ENCODE data around the gene STUB1. TPM values are rescaled to one million over a fixed set of nuclear protein-coding genes. Genes with fewer than 3 reads are reported as not detected.

Gene STUB1
- total RNA-seq, 1 donor from 2014 or later = 86.0 TPM

DNA sequence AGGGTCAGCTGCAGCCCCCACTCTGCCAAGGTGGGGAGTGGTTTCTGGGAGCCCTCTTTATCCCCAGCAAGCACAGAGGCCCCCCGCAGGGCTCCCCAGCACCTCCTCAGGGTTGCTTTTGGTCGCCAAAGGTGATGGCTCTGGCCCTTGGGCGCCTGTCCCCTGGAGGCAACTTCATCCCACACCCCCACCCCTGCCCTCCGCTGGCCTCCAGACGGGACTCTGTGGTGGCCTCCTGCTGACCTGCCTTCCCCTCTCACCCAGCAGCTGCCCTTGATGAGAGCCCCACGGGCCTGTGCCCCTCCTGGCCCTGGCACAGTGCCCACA is 20.1 kb upstream of the STUB1 start:
- Histone ChIP-seq H3K27ac (peak overlapping the region; percentile 74), H3K4me3 (no peak overlapping the region), H3K36me3 (peaks cover 18% of the 10 kb centered on the region), H3K27me3 (ENCODE audit: low read depth) (no peaks in the 10 kb centered on the region), H3K4me1 (peaks cover 16% of the 10 kb centered on the region), H3K9me3 (no peaks in the 10 kb centered on the region)
- TF ChIP-seq, protein P1, sequence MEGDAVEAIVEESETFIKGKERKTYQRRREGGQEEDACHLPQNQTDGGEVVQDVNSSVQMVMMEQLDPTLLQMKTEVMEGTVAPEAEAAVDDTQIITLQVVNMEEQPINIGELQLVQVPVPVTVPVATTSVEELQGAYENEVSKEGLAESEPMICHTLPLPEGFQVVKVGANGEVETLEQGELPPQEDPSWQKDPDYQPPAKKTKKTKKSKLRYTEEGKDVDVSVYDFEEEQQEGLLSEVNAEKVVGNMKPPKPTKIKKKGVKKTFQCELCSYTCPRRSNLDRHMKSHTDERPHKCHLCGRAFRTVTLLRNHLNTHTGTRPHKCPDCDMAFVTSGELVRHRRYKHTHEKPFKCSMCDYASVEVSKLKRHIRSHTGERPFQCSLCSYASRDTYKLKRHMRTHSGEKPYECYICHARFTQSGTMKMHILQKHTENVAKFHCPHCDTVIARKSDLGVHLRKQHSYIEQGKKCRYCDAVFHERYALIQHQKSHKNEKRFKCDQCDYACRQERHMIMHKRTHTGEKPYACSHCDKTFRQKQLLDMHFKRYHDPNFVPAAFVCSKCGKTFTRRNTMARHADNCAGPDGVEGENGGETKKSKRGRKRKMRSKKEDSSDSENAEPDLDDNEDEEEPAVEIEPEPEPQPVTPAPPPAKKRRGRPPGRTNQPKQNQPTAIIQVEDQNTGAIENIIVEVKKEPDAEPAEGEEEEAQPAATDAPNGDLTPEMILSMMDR (IDR thresholded peaks at IDR 0.05) = no peak
- intact Hi-C loops (cut with DNase I) = no loop called here
- DNase-seq = no peak
- ATAC-seq = peak in 1 of 2 donors; percentile 0

DNA sequence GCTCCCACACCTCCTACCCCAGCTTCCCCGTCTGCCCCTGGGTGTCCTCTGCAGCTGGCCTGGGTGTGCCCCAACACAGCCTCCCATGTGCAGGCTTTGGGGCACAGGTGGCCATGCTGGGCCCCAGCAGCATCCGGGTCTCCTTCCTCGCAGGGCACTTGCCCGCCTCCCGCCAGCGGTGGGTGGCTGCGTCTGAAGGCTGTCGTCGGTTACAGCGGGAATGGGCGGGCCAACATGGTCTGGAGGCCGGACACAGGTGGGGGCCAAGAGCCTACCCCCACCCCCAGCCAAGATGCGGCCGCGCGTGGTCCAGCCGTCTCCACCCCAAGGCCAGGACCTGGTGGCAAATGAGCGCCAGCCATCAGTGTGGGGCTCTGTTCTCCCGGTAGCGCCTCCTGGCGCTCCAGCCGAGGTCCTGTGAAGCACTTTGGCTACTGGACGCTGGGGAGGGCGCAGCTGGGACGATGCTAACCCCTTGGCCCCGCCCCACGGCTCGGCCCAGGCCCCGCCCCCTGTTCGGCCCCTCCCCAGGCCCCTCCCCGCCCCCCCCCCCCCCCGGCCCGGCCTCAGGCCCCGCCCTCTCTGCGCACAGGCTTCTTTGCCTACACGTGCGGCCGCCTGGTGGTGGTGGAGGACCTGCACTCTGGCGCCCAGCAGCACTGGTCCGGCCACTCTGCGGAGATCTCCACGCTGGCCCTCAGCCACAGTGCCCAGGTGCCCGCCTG is 19.6 kb upstream of the STUB1 start:
- no peaks in the 10 kb centered on the region for H3K9me3 ChIP-seq
- DNase-seq = peak; percentile 97
- peak overlapping the region; percentile 43 for H3K4me3 ChIP-seq
- TF ChIP-seq, protein P1 (IDR thresholded peaks at IDR 0.05) = peak; percentile 66
- peak; percentile 92 for ATAC-seq
- H3K27ac ChIP-seq = peak overlapping the region; percentile 74
- peaks cover 14% of the 10 kb centered on the region for H3K36me3 ChIP-seq
- intact Hi-C loops (cut with DNase I) = no loop called here
- H3K4me1 ChIP-seq = peaks cover 16% of the 10 kb centered on the region
- no peaks in the 10 kb centered on the region for H3K27me3 ChIP-seq (ENCODE audit: low read depth)

DNA sequence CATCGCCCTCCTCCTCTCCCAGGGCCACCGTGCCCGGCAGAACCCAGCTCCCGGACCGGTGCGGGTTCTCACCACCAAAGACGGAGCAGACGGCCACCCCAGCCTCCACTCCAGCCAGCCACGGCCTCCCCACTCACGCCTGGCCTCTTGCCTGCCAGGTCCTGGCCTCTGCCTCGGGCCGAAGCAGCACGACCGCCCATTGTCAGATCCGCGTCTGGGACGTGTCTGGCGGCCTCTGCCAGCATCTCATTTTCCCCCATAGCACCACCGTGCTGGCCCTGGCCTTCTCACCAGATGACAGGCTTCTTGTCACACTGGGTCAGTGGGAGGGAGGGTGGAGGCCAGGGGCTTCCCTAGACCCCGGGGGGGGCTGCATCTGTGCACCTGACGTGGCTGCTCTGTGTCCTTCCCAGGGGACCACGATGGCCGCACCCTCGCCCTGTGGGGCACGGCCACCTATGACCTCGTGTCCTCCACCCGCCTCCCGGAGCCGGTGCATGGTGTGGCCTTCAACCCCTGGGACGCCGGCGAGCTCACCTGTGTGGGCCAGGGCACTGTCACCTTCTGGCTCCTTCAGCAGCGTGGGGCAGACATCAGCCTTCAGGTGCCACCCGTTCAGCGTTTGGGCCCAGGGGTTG is 18.9 kb upstream of the STUB1 start:
- Histone ChIP-seq H3K27me3 (ENCODE audit: low read depth) (no peaks in the 10 kb centered on the region), H3K36me3 (peaks cover 11% of the 10 kb centered on the region), H3K4me1 (peaks cover 16% of the 10 kb centered on the region), H3K4me3 (peak overlapping the region; percentile 5), H3K9me3 (no peaks in the 10 kb centered on the region), H3K27ac (peak overlapping the region; percentile 64)
- TF ChIP-seq, protein P1 (IDR thresholded peaks at IDR 0.05) = no peak
- DNase-seq (no peak), ATAC-seq (no peak)
- intact Hi-C loops (cut with DNase I) = no loop called here

DNA sequence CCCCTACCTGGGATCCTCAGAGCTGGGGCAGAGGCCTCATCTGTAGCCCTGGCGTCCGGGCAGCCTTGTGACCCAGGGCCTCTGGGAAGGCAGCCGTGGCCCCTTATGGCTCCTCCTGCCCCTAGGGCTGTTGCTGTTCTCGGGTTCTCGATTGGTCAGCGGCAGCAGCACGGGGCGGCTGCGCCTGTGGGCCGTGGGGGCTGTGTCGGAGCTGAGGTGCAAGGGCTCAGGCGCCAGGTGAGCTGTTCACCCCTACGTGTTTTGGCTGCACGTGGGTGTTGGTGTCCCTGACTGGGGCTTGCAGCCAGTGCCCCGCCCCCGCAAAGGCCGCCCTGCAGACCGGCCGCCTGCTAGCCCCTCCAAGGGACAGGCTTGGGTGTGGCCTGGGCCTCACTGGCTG is 18.1 kb upstream of the STUB1 start:
- ATAC-seq (no peak), DNase-seq (no peak)
- no peak overlapping the region for H3K4me3 ChIP-seq
- H3K27ac ChIP-seq = no peak overlapping the region
- TF ChIP-seq, protein P1 (IDR thresholded peaks at IDR 0.05) = no peak
- H3K9me3 ChIP-seq = no peaks in the 10 kb centered on the region
- intact Hi-C loops (cut with DNase I) = no loop called here
- H3K27me3 ChIP-seq (ENCODE audit: low read depth) = no peaks in the 10 kb centered on the region
- H3K36me3 ChIP-seq = peaks cover 11% of the 10 kb centered on the region
- H3K4me1 ChIP-seq = peaks cover 16% of the 10 kb centered on the region

DNA sequence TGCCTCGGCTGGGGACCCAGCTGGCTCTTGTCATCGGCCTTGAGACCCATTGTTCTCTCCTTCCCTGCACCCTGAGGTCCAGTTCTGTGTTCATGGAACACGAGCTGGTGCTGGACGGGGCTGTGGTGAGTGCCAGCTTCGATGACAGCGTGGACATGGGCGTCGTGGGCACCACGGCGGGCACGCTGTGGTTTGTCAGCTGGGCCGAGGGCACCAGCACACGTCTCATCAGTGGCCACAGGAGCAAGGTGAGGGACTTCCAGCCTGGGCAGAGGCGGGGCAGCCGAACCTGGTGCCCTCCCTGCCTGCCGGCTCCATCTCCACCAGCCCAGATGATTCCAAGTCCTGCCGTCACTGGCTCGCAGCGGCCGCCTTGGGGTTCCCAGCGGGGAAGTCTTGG is 17.6 kb upstream of the STUB1 start:
- DNase-seq = no peak
- intact Hi-C loops (cut with DNase I) = no loop called here
- Histone ChIP-seq H3K36me3 (peaks cover 11% of the 10 kb centered on the region), H3K4me3 (no peak overlapping the region), H3K9me3 (no peaks in the 10 kb centered on the region), H3K27me3 (ENCODE audit: low read depth) (no peaks in the 10 kb centered on the region), H3K4me1 (peaks cover 22% of the 10 kb centered on the region), H3K27ac (no peak overlapping the region)
- no peak for ATAC-seq
- TF ChIP-seq, protein P1 (IDR thresholded peaks at IDR 0.05) = no peak
